PC-9 (cell line): Measurements from ENCODE around the gene CABYR.

Source experiments
- EZH2 ChIP-seq: fragments of 200-600 bp; sonication (generic); IDR thresholded peaks from 2 replicates; pipeline ENCODE4 v1.8.0; 2017; ENCODE audit warnings: antibody characterized with exemption, low read depth
- TF ChIP-seq, protein P1 (sequence below): fragments of 200-600 bp; sonication (generic); conservative IDR thresholded peaks from 2 replicates; pipeline ENCODE4 v1.6.1; 2017; ENCODE audit warnings: mixed run types, antibody characterized with exemption, mild to moderate bottlenecking, moderate library complexity

GRCh38 chr18:24089076-24089475 is 49.8 kb upstream of the CABYR start:
- TF ChIP-seq, protein P1, sequence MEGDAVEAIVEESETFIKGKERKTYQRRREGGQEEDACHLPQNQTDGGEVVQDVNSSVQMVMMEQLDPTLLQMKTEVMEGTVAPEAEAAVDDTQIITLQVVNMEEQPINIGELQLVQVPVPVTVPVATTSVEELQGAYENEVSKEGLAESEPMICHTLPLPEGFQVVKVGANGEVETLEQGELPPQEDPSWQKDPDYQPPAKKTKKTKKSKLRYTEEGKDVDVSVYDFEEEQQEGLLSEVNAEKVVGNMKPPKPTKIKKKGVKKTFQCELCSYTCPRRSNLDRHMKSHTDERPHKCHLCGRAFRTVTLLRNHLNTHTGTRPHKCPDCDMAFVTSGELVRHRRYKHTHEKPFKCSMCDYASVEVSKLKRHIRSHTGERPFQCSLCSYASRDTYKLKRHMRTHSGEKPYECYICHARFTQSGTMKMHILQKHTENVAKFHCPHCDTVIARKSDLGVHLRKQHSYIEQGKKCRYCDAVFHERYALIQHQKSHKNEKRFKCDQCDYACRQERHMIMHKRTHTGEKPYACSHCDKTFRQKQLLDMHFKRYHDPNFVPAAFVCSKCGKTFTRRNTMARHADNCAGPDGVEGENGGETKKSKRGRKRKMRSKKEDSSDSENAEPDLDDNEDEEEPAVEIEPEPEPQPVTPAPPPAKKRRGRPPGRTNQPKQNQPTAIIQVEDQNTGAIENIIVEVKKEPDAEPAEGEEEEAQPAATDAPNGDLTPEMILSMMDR: no peak
- TF ChIP-seq EZH2: no peak
